Measurements from ENCODE around the gene PTH. TPM values are rescaled to one million over a fixed set of nuclear protein-coding genes. Genes with fewer than 3 reads are reported as not detected.

The PTH gene
- total RNA-seq, 1 experiment from 2014 or later = not detected

DNA sequence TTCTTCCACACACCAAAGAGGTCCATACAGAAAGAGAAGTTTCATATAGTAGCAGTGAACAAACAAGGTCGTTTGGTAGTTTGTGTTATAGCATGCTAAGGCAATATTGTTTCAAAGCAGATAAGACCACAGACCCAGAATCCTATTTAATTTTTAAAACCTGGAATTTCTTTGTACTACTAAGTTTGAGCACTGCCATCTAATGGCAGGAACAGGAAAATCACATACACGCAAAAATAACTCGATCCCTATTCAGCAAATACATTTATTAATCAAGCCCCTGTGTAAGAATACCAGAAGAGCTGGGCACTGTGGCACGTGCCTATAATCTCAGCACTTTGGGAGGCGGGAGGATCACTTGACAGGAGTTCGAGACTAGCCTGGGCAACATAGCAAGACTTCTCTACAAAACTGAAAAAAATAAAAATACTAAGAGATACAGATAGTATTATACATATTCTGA is 29.9 kb downstream of the PTH start:
- H3K27me3 Mint-ChIP-seq (ENCODE audit: low read depth) = no peaks in the 10 kb centered on the region; the same call in 1 of the 2 replicates
- Histone ChIP-seq H3K56ac (ENCODE audit: insufficient read length, low read depth, low read length) (no peak overlapping the region), H3K14ac (ENCODE audit: insufficient read depth, low read length) (no peak overlapping the region), H3K79me1 (ENCODE audit: insufficient read depth, low read depth, low read length, poor library complexity, severe bottlenecking) (no peaks in the 10 kb centered on the region), H3K23ac (ENCODE audit: insufficient read length, low read depth, low read length) (no peak overlapping the region), H3K27ac (ENCODE audit: insufficient read length, low read depth, low read length) (no peak overlapping the region), H3K18ac (ENCODE audit: insufficient read length, low read depth, low read length) (no peak overlapping the region), H4K8ac (replicated peaks; ENCODE audit: insufficient read length, low read depth, low read length) (no peak overlapping the region), H3K23me2 (ENCODE audit: insufficient read length, low read depth, low read length, poor library complexity, severe bottlenecking) (peaks cover 7% of the 10 kb centered on the region), H3K4me1 (ENCODE audit: insufficient read depth, low read length) (no peaks in the 10 kb centered on the region; the same call in 1 of the 2 replicates), H2BK5ac (ENCODE audit: insufficient read length, low read length) (no peak overlapping the region), H2BK120ac (ENCODE audit: low read depth, low read length, poor library complexity, severe bottlenecking) (no peak overlapping the region), H2AK5ac (ENCODE audit: insufficient read length, low read length) (no peak overlapping the region), H2BK12ac (ENCODE audit: insufficient read length, low read depth, low read length) (no peak overlapping the region), H3K4ac (ENCODE audit: low read depth, low read length) (no peak overlapping the region), H2BK20ac (ENCODE audit: low read depth, low read length, poor library complexity, severe bottlenecking) (no peak overlapping the region), H3K79me2 (ENCODE audit: insufficient read depth, low read length) (no peaks in the 10 kb centered on the region), H3K4me2 (ENCODE audit: insufficient read depth, insufficient read length, low read length) (no peak overlapping the region), H3K27me3 (ENCODE audit: insufficient read depth, low read length) (no peaks in the 10 kb centered on the region), H4K5ac (ENCODE audit: insufficient read length, low read depth, low read length) (no peak overlapping the region), H4K91ac (ENCODE audit: insufficient read length, low read depth, low read length) (no peak overlapping the region), H3K9me3 (ENCODE audit: control insufficient read depth, low read depth, low read length) (no peaks in the 10 kb centered on the region), H3T11ph (ENCODE audit: low read length) (no peak overlapping the region), H4K20me1 (ENCODE audit: control insufficient read depth, insufficient read depth, insufficient read length) (no peaks in the 10 kb centered on the region), H2BK15ac (ENCODE audit: low read depth, low read length) (no peak overlapping the region), H3K9ac (ENCODE audit: extremely low read depth, insufficient read length, low read length) (no peak overlapping the region), H2AFZ (ENCODE audit: low read length) (no peak overlapping the region)
- no peak overlapping the region for H3K27ac Mint-ChIP-seq
- H3K9me3 Mint-ChIP-seq = peaks cover 0 to 2% of the 10 kb centered on the region in 2 experiments; a peak in 1 of 5 replicates
- no peaks in the 10 kb centered on the region for H3K36me3 Mint-ChIP-seq (ENCODE audit: insufficient read depth in 1 of 3, low read depth in 3 of 3)
- H3K4me3 Mint-ChIP-seq = no peak overlapping the region; a peak in 1 of 5 replicates
- peaks cover 20 to 23% of the 10 kb centered on the region in 2 experiments for H3K4me1 Mint-ChIP-seq
- no CpG with 5 or more reads among the region's 6 CpGs for WGBS (ENCODE audit: extremely low coverage, insufficient read length, low lambda C conversion rate)
- no peak for DNase-seq
- TF ChIP-seq CTCF (conservative IDR thresholded peaks at IDR 0.05) = peak; percentile 70
